Thyroid gland (tissue), 4 donors: ENCODE results near the gene TMEM143. TPM values are rescaled to one million over a fixed set of nuclear protein-coding genes. Genes with fewer than 3 reads are reported as not detected.

Source experiments
- DNase-seq, 2 donors: peaks; one replicate each; pipeline ENCODE4 v3.0.0-alpha.2; 2019
- H3K27ac ChIP-seq, 3 donors: fragments of 200-600 bp; sonication (generic); 1 replicate in 2 of 3; 2 replicates in 1 of 3; pipeline ENCODE4 v1.5.1; 2016 to 2019; ENCODE audit warnings: mild to moderate bottlenecking in 1 of 3, moderate library complexity in 1 of 3
- H3K27me3 ChIP-seq: fragments of 200-600 bp; sonication (generic); one replicate; pipeline ENCODE4 v1.5.1; 2019
- H3K36me3 ChIP-seq, 2 donors: fragments of 200-600 bp; sonication (generic); one replicate each; pipeline ENCODE4 v1.5.1; 2016 to 2019
- H3K4me1 ChIP-seq, 2 donors: fragments of 200-600 bp; sonication (generic); one replicate each; pipeline ENCODE4 v1.5.1; 2017 to 2019
- H3K4me3 ChIP-seq, 3 donors: fragments of 200-600 bp; sonication (generic); replicated peaks in 1 of 3; 1 replicate in 2 of 3; 2 replicates in 1 of 3; pipeline ENCODE4 v1.5.1; 2016; ENCODE audit warnings: mild to moderate bottlenecking in 1 of 3
- H3K9me3 ChIP-seq: fragments of 200-600 bp; sonication (generic); one replicate; pipeline ENCODE4 v1.5.1; 2017
- CTCF ChIP-seq, 6 experiments: fragments of 200-600 bp in 3 of 6; fragments of 450-650 bp in 3 of 6; sonication (generic) in 3 of 6; IDR thresholded peaks; one replicate each; pipeline ENCODE4 v1.5.1; 2016 to 2019; ENCODE audit warnings: antibody characterized with exemption in 6 of 6, mild to moderate bottlenecking in 2 of 6, inconsistent platforms in 1 of 6, moderate library complexity in 1 of 6
- POLR2A ChIP-seq, 2 donors: fragments of 450-650 bp; IDR thresholded peaks; one replicate each; pipeline ENCODE4 v1.6.1; 2017; ENCODE audit warnings: antibody characterized with exemption in 2 of 2, mild to moderate bottlenecking in 2 of 2, moderate library complexity in 1 of 2
- WGBS, 2 donors: methylation state at CpG; one replicate each; pipeline ENCODE4 v1.1.5; 2017; 5-methylcytosine and 5-hydroxymethylcytosine counted together
- intact Hi-C: fragments of 100-400 bp; cut with DNase I; formaldehyde crosslinking; loops from one replicate; pipeline ENCODE4 v1.15.1; 2023
- total RNA-seq, 4 donors: library from RNA; depleted of rRNA; stranded (reverse); fragments of >200 nt; gene quantifications; one replicate each; pipeline ENCODE4 v1.2.3, GENCODE V29; 2016

TMEM143 gene
- total RNA-seq, 4 donors from 2014 or later = 6.3 to 12.6 (median 9.2) TPM

- Histone ChIP-seq H3K27ac (peak overlapping the region; percentile 89 to 93 (median 91)), H3K27me3 (no peaks in the 10 kb centered on the region), H3K4me1 (peaks cover 28 to 43% of the 10 kb centered on the region in 2 donors), H3K4me3 (peak overlapping the region in 2 of 3 donors; percentile 5 to 45), H3K36me3 (no peaks in the 10 kb centered on the region), H3K9me3 (no peaks in the 10 kb centered on the region)
- intact Hi-C loops = no loop called here
- TF ChIP-seq CTCF (IDR thresholded peaks at IDR 0.05) (no peak), POLR2A (IDR thresholded peaks at IDR 0.05) (peak in 1 of 2 donors; percentile 73)
- DNase-seq = peak; percentile 86 to 87
- 14 to 57% methylated on average over 6 to 34 of the region's 41 CpGs for WGBS, 2 donors
Measured at GRCh38 chr19:48330012-48330681, 33.6 kb downstream of the TMEM143 start.

- 75 to 77% methylated on average over 15 of the region's 15 CpGs for WGBS, 2 donors
- Histone ChIP-seq H3K36me3 (no peaks in the 10 kb centered on the region), H3K27ac (peak overlapping the region in 2 of 3 donors; percentile 89 to 93), H3K4me1 (peaks cover 25 to 50% of the 10 kb centered on the region in 2 donors), H3K4me3 (no peak overlapping the region), H3K9me3 (no peaks in the 10 kb centered on the region), H3K27me3 (no peaks in the 10 kb centered on the region)
- no peak for DNase-seq
- no peak for TF ChIP-seq POLR2A (IDR thresholded peaks at IDR 0.05)
- TF ChIP-seq CTCF (IDR thresholded peaks at IDR 0.05) = no peak
- intact Hi-C loops = no loop called here
Measured at GRCh38 chr19:48329167-48329891, 34.4 kb downstream of the TMEM143 start.

- Histone ChIP-seq H3K27ac (peak within 1 kb of the TSS; percentile 68 to 87 (median 72)), H3K36me3 (no peaks in the 10 kb centered on the region), H3K4me3 (peak within 1 kb of the TSS in 2 of 3 donors; percentile 22 to 28), H3K27me3 (no peaks in the 10 kb centered on the region), H3K4me1 (peaks cover 20 to 53% of the 10 kb centered on the region in 2 donors), H3K9me3 (no peaks in the 10 kb centered on the region)
- 3 to 5% methylated on average over 22 of the region's 22 CpGs for WGBS, 2 donors
- intact Hi-C loops = no loop called here
- TF ChIP-seq CTCF (IDR thresholded peaks at IDR 0.05) = no peak
- peak in 1 of 2 donors; percentile 51 for TF ChIP-seq POLR2A (IDR thresholded peaks at IDR 0.05)
- peak; percentile 77 to 81 for DNase-seq
Measured at GRCh38 chr19:48325265-48325910, 38.4 kb downstream of the TMEM143 start, which contains the start of gene EMP3. EMP3 (plus strand) TSS chr19:48325552; CDS start chr19:48326845, 1,293 bp downstream.

- Histone ChIP-seq H3K36me3 (no peaks in the 10 kb centered on the region), H3K27me3 (no peaks in the 10 kb centered on the region), H3K9me3 (no peaks in the 10 kb centered on the region), H3K4me1 (peaks cover 27 to 60% of the 10 kb centered on the region in 2 donors), H3K4me3 (peak overlapping the region in 2 of 3 donors; percentile 24 to 36), H3K27ac (peak overlapping the region; percentile 97 to 98 (median 98))
- peak in 1 of 2 donors; percentile 91 for TF ChIP-seq POLR2A (IDR thresholded peaks at IDR 0.05)
- peak in 1 of 6 experiments; percentile 6 for TF ChIP-seq CTCF (IDR thresholded peaks at IDR 0.05)
- intact Hi-C loops = no loop called here
- WGBS, 2 donors = 4 to 6% methylated on average over 26 to 39 of the region's 63 CpGs
- DNase-seq = peak; percentile 98 to 99
Measured at GRCh38 chr19:48321622-48322591, 41.8 kb downstream of the TMEM143 start.
